Measurements from ENCODE around the gene SEPTIN10.

SEPTIN10 gene

GRCh38 chr2:109654326-109655050 is 40.7 kb upstream of the SEPTIN10 start:
- H3K4me3 ChIP-seq (replicated peaks; ENCODE audit: low read depth, low read length) = no peak overlapping the region
- TF ChIP-seq CTCF (IDR thresholded peaks at IDR 0.05; ENCODE audit: insufficient read depth, low read length, poor library complexity, severe bottlenecking) = no peak
- DNase-seq (ENCODE audit: extremely low read depth, insufficient read length) = no peak
- H3K27me3 ChIP-seq (replicated peaks; ENCODE audit: control insufficient read depth, insufficient read depth, low read length) = no peaks in the 10 kb centered on the region
- no peaks in the 10 kb centered on the region for H3K36me3 ChIP-seq (ENCODE audit: control insufficient read depth, insufficient read depth, low read length)

- no peak for TF ChIP-seq CTCF (IDR thresholded peaks at IDR 0.05; ENCODE audit: insufficient read depth, low read length, poor library complexity, severe bottlenecking)
Measured at GRCh38 chr2:109649736-109650695, 36.2 kb upstream of the SEPTIN10 start.

GRCh38 chr2:109648041-109648527 is 34.3 kb upstream of the SEPTIN10 start:
- H3K4me3 ChIP-seq (replicated peaks; ENCODE audit: low read depth, low read length) = no peak overlapping the region
- TF ChIP-seq CTCF (IDR thresholded peaks at IDR 0.05; ENCODE audit: insufficient read depth, low read length, poor library complexity, severe bottlenecking) = no peak
- no peak for DNase-seq (ENCODE audit: extremely low read depth, insufficient read length)
- H3K36me3 ChIP-seq (ENCODE audit: control insufficient read depth, insufficient read depth, low read length) = no peaks in the 10 kb centered on the region
- H3K27me3 ChIP-seq (replicated peaks; ENCODE audit: control insufficient read depth, insufficient read depth, low read length) = no peaks in the 10 kb centered on the region

More at GRCh38 chr2:109649736-109650695, 36.2 kb upstream of the SEPTIN10 start:
- Histone ChIP-seq H3K4me3 (replicated peaks; ENCODE audit: low read depth, low read length) (no peak overlapping the region), H3K27me3 (replicated peaks; ENCODE audit: control insufficient read depth, insufficient read depth, low read length) (no peaks in the 10 kb centered on the region), H3K36me3 (ENCODE audit: control insufficient read depth, insufficient read depth, low read length) (no peaks in the 10 kb centered on the region)
- no peak for DNase-seq (ENCODE audit: extremely low read depth, insufficient read length)

- no peaks in the 10 kb centered on the region for H3K36me3 ChIP-seq (ENCODE audit: control insufficient read depth, insufficient read depth, low read length)
- TF ChIP-seq CTCF (IDR thresholded peaks at IDR 0.05; ENCODE audit: insufficient read depth, low read length, poor library complexity, severe bottlenecking) = no peak
- no peaks in the 10 kb centered on the region for H3K27me3 ChIP-seq (replicated peaks; ENCODE audit: control insufficient read depth, insufficient read depth, low read length)
- DNase-seq (ENCODE audit: extremely low read depth, insufficient read length) = no peak
- no peak overlapping the region for H3K4me3 ChIP-seq (replicated peaks; ENCODE audit: low read depth, low read length)
Measured at GRCh38 chr2:109647636-109648035, 33.9 kb upstream of the SEPTIN10 start.

- Histone ChIP-seq H3K4me3 (replicated peaks; ENCODE audit: low read depth, low read length) (no peak overlapping the region), H3K36me3 (ENCODE audit: control insufficient read depth, insufficient read depth, low read length) (no peaks in the 10 kb centered on the region), H3K27me3 (replicated peaks; ENCODE audit: control insufficient read depth, insufficient read depth, low read length) (no peaks in the 10 kb centered on the region)
- TF ChIP-seq CTCF (IDR thresholded peaks at IDR 0.05; ENCODE audit: insufficient read depth, low read length, poor library complexity, severe bottlenecking) = no peak
- no peak for DNase-seq (ENCODE audit: extremely low read depth, insufficient read length)
Measured at GRCh38 chr2:109646961-109647360, 33.2 kb upstream of the SEPTIN10 start.

Data from GM06990 (cell line).